K562 (cell line): ENCODE results near the gene RBM44.
"Not testable (repeated sequence)": the region's sequence is repeated elsewhere in the genome, so short reads cannot be mapped to it uniquely, and the experiment has no call there.

Source experiments
- ADNP ChIP-seq: fragments of 200-800 bp; sonication (Bioruptor generic); IDR thresholded peaks from 2 replicates; pipeline ENCODE4 v1.6.1; 2016; ENCODE audit warnings: missing genetic modification characterization, missing compliant biosample characterization
- CBX5 ChIP-seq: IDR thresholded peaks from 2 replicates; pipeline ENCODE4 v1.6.1; 2014; ENCODE audit warnings: low read depth, borderline replicate concordance
- FOXM1 ChIP-seq, 2 experiments: fragments of 450-650 bp in 1 of 2; sonication (generic) in 1 of 2; formaldehyde crosslinking in 1 of 2; IDR thresholded peaks; 2 replicates each; pipeline versions ENCODE4 v1.6.1 to v1.9.0; 2017 to 2022; ENCODE audit warnings: low read depth in 2 of 2, mild to moderate bottlenecking in 2 of 2, missing genetic modification reagents in 1 of 2, moderate library complexity in 1 of 2
- NR2C2 ChIP-seq, 2 experiments: fragments of 200-800 bp in 1 of 2; sonication (Bioruptor generic) in 1 of 2; sonication (generic) in 1 of 2; formaldehyde crosslinking in 1 of 2; IDR thresholded peaks; 2 replicates each; pipeline versions ENCODE4 v1.6.1 to v1.8.0; 2016 to 2022; ENCODE audit warnings: mild to moderate bottlenecking in 1 of 2, missing compliant biosample characterization in 1 of 2, missing genetic modification characterization in 1 of 2, missing genetic modification reagents in 1 of 2
- POLR2AphosphoS5 ChIP-seq: IDR thresholded peaks from 2 replicates; pipeline ENCODE4 v1.6.1; 2011; ENCODE audit warnings: mild to moderate bottlenecking, low read depth, low read length, moderate library complexity; ENCODE audit not compliant: control insufficient read depth, insufficient read depth
- RBM34 ChIP-seq: fragments of 200-400 bp; formaldehyde crosslinking; IDR thresholded peaks from 2 replicates; pipeline ENCODE4 v1.6.1; 2018; ENCODE audit warnings: low read length, borderline replicate concordance; ENCODE audit not compliant: insufficient read depth
- ZEB2 ChIP-seq: fragments of 450-650 bp; IDR thresholded peaks from 2 replicates; pipeline ENCODE4 v1.6.1; 2016
- ZNF586 ChIP-seq: fragments of 450-650 bp; formaldehyde crosslinking; conservative IDR thresholded peaks from 2 replicates; pipeline ENCODE4 v1.4.0; 2020; ENCODE audit warnings: mild to moderate bottlenecking, moderate library complexity
- ZZZ3 ChIP-seq: fragments of 450-650 bp; IDR thresholded peaks from 2 replicates; pipeline ENCODE4 v1.6.1; 2016; ENCODE audit warnings: antibody characterized with exemption, mild to moderate bottlenecking, moderate library complexity
- TF ChIP-seq, protein P1 (sequence below): fragments of 450-650 bp; IDR thresholded peaks from 2 replicates; pipeline ENCODE4 v1.6.1; 2016; ENCODE audit warnings: borderline replicate concordance
- TF ChIP-seq, protein P2 (sequence below): fragments of 450-650 bp; IDR thresholded peaks from 2 replicates; pipeline ENCODE4 v1.7.0; 2016; ENCODE audit warnings: borderline replicate concordance
- TF ChIP-seq, protein P3 (sequence below), 3 experiments: IDR thresholded peaks in 2 of 3; conservative IDR thresholded peaks in 1 of 3; 2 replicates each; pipeline ENCODE4 v1.5.1; 2011 to 2012; ENCODE audit warnings: low read length in 3 of 3, mild to moderate bottlenecking in 3 of 3, control low read depth in 2 of 3, improper control_type of control experiment in 1 of 3, inconsistent platforms in 1 of 3, low read depth in 1 of 3, mixed read lengths in 1 of 3, moderate library complexity in 1 of 3; ENCODE audit not compliant: insufficient read depth in 2 of 3

DNA sequence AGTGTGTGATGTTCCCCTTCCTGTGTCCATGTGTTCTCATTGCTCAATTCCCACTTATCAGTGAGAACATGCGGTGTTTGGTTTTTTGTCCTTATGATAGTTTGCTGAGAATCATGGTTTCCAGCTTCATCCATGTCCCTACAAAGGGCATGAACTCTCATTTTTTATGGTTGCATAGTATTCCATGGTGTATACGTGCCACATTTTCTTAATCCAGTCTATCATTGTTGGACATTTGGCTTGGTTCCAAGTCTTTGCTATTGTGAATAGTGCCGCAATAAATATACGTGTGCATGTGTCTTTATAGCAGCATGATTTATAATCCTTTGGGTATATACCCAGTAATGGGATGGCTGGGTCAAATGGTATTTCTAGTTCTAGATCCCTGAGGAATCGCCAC is 14.9 kb upstream of the RBM44 start:
- TF ChIP-seq, protein P1, sequence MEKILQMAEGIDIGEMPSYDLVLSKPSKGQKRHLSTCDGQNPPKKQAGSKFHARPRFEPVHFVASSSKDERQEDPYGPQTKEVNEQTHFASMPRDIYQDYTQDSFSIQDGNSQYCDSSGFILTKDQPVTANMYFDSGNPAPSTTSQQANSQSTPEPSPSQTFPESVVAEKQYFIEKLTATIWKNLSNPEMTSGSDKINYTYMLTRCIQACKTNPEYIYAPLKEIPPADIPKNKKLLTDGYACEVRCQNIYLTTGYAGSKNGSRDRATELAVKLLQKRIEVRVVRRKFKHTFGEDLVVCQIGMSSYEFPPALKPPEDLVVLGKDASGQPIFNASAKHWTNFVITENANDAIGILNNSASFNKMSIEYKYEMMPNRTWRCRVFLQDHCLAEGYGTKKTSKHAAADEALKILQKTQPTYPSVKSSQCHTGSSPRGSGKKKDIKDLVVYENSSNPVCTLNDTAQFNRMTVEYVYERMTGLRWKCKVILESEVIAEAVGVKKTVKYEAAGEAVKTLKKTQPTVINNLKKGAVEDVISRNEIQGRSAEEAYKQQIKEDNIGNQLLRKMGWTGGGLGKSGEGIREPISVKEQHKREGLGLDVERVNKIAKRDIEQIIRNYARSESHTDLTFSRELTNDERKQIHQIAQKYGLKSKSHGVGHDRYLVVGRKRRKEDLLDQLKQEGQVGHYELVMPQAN, result not testable (repeated sequence)
- TF ChIP-seq RBM34; NR2C2 (CRISPR knock-in tag; IDR thresholded peaks at IDR 0.05); NR2C2 (tag; IDR thresholded peaks at IDR 0.05); ADNP (tag); ZZZ3; ZEB2; CBX5; FOXM1 (IDR thresholded peaks at IDR 0.05; ENCODE audit: low read depth); FOXM1 (CRISPR knock-in tag; IDR thresholded peaks at IDR 0.05; ENCODE audit: low read depth); ZNF586 (CRISPR knock-in tag); POLR2AphosphoS5: not testable (repeated sequence)
- TF ChIP-seq, protein P2, sequence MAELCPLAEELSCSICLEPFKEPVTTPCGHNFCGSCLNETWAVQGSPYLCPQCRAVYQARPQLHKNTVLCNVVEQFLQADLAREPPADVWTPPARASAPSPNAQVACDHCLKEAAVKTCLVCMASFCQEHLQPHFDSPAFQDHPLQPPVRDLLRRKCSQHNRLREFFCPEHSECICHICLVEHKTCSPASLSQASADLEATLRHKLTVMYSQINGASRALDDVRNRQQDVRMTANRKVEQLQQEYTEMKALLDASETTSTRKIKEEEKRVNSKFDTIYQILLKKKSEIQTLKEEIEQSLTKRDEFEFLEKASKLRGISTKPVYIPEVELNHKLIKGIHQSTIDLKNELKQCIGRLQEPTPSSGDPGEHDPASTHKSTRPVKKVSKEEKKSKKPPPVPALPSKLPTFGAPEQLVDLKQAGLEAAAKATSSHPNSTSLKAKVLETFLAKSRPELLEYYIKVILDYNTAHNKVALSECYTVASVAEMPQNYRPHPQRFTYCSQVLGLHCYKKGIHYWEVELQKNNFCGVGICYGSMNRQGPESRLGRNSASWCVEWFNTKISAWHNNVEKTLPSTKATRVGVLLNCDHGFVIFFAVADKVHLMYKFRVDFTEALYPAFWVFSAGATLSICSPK, result not testable (repeated sequence)
- TF ChIP-seq, protein P3, sequence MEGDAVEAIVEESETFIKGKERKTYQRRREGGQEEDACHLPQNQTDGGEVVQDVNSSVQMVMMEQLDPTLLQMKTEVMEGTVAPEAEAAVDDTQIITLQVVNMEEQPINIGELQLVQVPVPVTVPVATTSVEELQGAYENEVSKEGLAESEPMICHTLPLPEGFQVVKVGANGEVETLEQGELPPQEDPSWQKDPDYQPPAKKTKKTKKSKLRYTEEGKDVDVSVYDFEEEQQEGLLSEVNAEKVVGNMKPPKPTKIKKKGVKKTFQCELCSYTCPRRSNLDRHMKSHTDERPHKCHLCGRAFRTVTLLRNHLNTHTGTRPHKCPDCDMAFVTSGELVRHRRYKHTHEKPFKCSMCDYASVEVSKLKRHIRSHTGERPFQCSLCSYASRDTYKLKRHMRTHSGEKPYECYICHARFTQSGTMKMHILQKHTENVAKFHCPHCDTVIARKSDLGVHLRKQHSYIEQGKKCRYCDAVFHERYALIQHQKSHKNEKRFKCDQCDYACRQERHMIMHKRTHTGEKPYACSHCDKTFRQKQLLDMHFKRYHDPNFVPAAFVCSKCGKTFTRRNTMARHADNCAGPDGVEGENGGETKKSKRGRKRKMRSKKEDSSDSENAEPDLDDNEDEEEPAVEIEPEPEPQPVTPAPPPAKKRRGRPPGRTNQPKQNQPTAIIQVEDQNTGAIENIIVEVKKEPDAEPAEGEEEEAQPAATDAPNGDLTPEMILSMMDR (IDR thresholded peaks at IDR 0.05 in 2 of 3, conservative IDR thresholded peaks at IDR 0.05 in 1 of 3; ENCODE audit: insufficient read depth in 2 of 3, low read depth in 1 of 3, low read length in 3 of 3), result not testable (repeated sequence)
